ENCODE measurements around the gene PAK2. TPM values are rescaled to one million over a fixed set of nuclear protein-coding genes. Genes with fewer than 3 reads are reported as not detected.

PAK2 gene
- total RNA-seq, 1 donor from 2014 or later = 45.4 TPM

- intact Hi-C loops (cut with DNase I) = no loop called here
- ATAC-seq (no peak), DNase-seq (ENCODE audit: missing footprints) (no peak)
Observed at GRCh38 chr3:196774191-196774820, 34.6 kb downstream of the PAK2 start.

- no peak for ATAC-seq
- intact Hi-C loops (cut with DNase I) = no loop called here
- DNase-seq (ENCODE audit: missing footprints) = no peak
Observed at GRCh38 chr3:196774848-196775422, 35.3 kb downstream of the PAK2 start.

GRCh38 chr3:196775938-196776337 is 36.3 kb downstream of the PAK2 start:
- intact Hi-C loops (cut with DNase I) = no loop called here
- DNase-seq (ENCODE audit: missing footprints) (no peak), ATAC-seq (no peak)

GRCh38 chr3:196777836-196778235 is 38.2 kb downstream of the PAK2 start:
- intact Hi-C loops (cut with DNase I) = no loop called here
- DNase-seq (ENCODE audit: missing footprints) = no peak
- no peak for ATAC-seq

GRCh38 chr3:196778755-196779154 is 39.1 kb downstream of the PAK2 start:
- intact Hi-C loops (cut with DNase I) = no loop called here
- no peak for ATAC-seq
- DNase-seq (ENCODE audit: missing footprints) = no peak

- intact Hi-C loops (cut with DNase I) = no loop called here
- DNase-seq (ENCODE audit: missing footprints) = no peak
- ATAC-seq = no peak
Observed at GRCh38 chr3:196782511-196782910, 42.9 kb downstream of the PAK2 start.

- DNase-seq (ENCODE audit: missing footprints) = no peak
- intact Hi-C loops (cut with DNase I) = no loop called here
- no peak for ATAC-seq
Observed at GRCh38 chr3:196788528-196788927, 48.9 kb downstream of the PAK2 start.

GRCh38 chr3:196789885-196790359 is 50.3 kb downstream of the PAK2 start:
- ATAC-seq = no peak
- intact Hi-C loops (cut with DNase I) = no loop called here
- no peak for DNase-seq (ENCODE audit: missing footprints)

- intact Hi-C loops (cut with DNase I) = no loop called here
- no peak for ATAC-seq
- no peak for DNase-seq (ENCODE audit: missing footprints)
Observed at GRCh38 chr3:196790636-196791035, 51.0 kb downstream of the PAK2 start.

- ATAC-seq (no peak), DNase-seq (ENCODE audit: missing footprints) (no peak)
- intact Hi-C loops (cut with DNase I) = no loop called here
Observed at GRCh38 chr3:196792771-196793170, 53.1 kb downstream of the PAK2 start.

- no peak for DNase-seq (ENCODE audit: missing footprints)
- intact Hi-C loops (cut with DNase I) = no loop called here
- ATAC-seq = no peak
Observed at GRCh38 chr3:196793246-196793645, 53.6 kb downstream of the PAK2 start.

- DNase-seq (ENCODE audit: missing footprints) = no peak
- no peak for ATAC-seq
- intact Hi-C loops (cut with DNase I) = no loop called here
Observed at GRCh38 chr3:196794467-196794866, 54.8 kb downstream of the PAK2 start.

GRCh38 chr3:196796317-196796716 is 56.7 kb downstream of the PAK2 start:
- DNase-seq (ENCODE audit: missing footprints) (no peak), ATAC-seq (no peak)

GRCh38 chr3:196800742-196801434 is 61.2 kb downstream of the PAK2 start:
- ATAC-seq (no peak), DNase-seq (ENCODE audit: missing footprints) (no peak)
- intact Hi-C loops (cut with DNase I) = no loop called here

More at GRCh38 chr3:196796317-196796716, 56.7 kb downstream of the PAK2 start:
- intact Hi-C loops (cut with DNase I) = no loop called here

GRCh38 chr3:196803891-196804468 is 64.3 kb downstream of the PAK2 start:
- DNase-seq (ENCODE audit: missing footprints) (no peak), ATAC-seq (no peak)
- intact Hi-C loops (cut with DNase I) = no loop called here

- DNase-seq (ENCODE audit: missing footprints) = no peak
- intact Hi-C loops (cut with DNase I) = no loop called here
- ATAC-seq = no peak
Observed at GRCh38 chr3:196804773-196805172, 65.1 kb downstream of the PAK2 start.

GRCh38 chr3:196810963-196811581 is 71.4 kb downstream of the PAK2 start:
- no peak for DNase-seq (ENCODE audit: missing footprints)
- intact Hi-C loops (cut with DNase I) = no loop called here
- no peak for ATAC-seq

GRCh38 chr3:196812853-196813252 is 73.2 kb downstream of the PAK2 start:
- DNase-seq (ENCODE audit: missing footprints) (no peak), ATAC-seq (peak; percentile 81)
- intact Hi-C loops (cut with DNase I) = no loop called here

- no peak for ATAC-seq
- intact Hi-C loops (cut with DNase I) = no loop called here
- DNase-seq (ENCODE audit: missing footprints) = no peak
Observed at GRCh38 chr3:196813903-196814302, 74.2 kb downstream of the PAK2 start.
